Epithelial cell of esophagus (primary cell): ENCODE data around the gene GRIN1.

Experiments used
- DNase-seq: peaks from one replicate; pipeline ENCODE4 v3.0.0; 2010; ENCODE audit warnings: low read depth
- H3K4me3 ChIP-seq: 2 replicates; pipeline ENCODE4 v1.5.1; 2011; ENCODE audit warnings: mild to moderate bottlenecking, low read length, control low read depth
- TF ChIP-seq, protein P1 (sequence below): IDR thresholded peaks from 2 replicates; pipeline ENCODE4 v1.5.1; 2011; ENCODE audit warnings: low read depth, mild to moderate bottlenecking, low read length, control low read depth, inconsistent platforms; ENCODE audit not compliant: insufficient read depth; ENCODE audit errors: missing control alignments

The GRIN1 gene

GRCh38 chr9:137174722-137175293 lies 35.9 kb downstream of the GRIN1 start:
- DNase-seq = no peak
- H3K4me3 ChIP-seq = no peak overlapping the region
- TF ChIP-seq, protein P1, sequence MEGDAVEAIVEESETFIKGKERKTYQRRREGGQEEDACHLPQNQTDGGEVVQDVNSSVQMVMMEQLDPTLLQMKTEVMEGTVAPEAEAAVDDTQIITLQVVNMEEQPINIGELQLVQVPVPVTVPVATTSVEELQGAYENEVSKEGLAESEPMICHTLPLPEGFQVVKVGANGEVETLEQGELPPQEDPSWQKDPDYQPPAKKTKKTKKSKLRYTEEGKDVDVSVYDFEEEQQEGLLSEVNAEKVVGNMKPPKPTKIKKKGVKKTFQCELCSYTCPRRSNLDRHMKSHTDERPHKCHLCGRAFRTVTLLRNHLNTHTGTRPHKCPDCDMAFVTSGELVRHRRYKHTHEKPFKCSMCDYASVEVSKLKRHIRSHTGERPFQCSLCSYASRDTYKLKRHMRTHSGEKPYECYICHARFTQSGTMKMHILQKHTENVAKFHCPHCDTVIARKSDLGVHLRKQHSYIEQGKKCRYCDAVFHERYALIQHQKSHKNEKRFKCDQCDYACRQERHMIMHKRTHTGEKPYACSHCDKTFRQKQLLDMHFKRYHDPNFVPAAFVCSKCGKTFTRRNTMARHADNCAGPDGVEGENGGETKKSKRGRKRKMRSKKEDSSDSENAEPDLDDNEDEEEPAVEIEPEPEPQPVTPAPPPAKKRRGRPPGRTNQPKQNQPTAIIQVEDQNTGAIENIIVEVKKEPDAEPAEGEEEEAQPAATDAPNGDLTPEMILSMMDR = no peak

DNA sequence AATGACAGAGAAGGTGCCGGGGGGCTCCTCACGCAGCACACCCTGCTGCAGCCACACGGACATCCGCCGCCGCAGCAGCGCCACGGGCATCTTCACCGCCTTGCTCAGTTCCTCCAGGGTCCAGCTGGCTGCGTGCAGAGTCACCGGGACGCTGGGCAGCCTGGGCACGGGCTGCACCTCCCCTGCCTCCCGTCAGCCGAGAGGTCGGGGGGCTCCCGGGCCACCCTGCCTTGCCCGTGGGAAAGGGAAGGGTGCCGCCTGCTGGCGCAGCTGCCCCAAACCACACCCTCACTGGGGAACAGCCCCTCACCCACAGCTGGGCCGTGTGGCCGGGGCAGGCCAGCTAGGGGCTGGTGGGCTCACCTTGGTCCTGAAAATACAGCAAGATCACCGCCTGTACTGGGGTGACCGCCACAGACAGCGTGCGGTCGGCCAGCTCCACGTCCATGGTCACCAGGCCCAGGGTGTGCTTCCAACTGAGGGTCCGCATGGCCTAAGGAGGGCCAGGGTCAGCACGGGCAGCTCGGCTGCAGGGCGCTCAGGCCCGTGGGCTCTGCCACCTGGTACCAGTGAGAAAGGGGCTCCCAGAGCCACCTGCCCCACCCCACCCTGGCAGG lies 36.5 kb downstream of the GRIN1 start:
- no peak for DNase-seq
- TF ChIP-seq, protein P1 = no peak
- H3K4me3 ChIP-seq = no peak overlapping the region

GRCh38 chr9:137176302-137177182 lies 37.6 kb downstream of the GRIN1 start:
- no peak overlapping the region for H3K4me3 ChIP-seq
- TF ChIP-seq, protein P1 = peak; percentile 82
- peak; percentile 68 for DNase-seq

GRCh38 chr9:137178201-137178938 lies 39.4 kb downstream of the GRIN1 start:
- TF ChIP-seq, protein P1 = no peak
- no peak overlapping the region for H3K4me3 ChIP-seq

GRCh38 chr9:137178939-137179630 lies 40.1 kb downstream of the GRIN1 start:
- DNase-seq = no peak
- no peak overlapping the region for H3K4me3 ChIP-seq

More at GRCh38 chr9:137178201-137178938, 39.4 kb downstream of the GRIN1 start:
- DNase-seq = no peak

More at GRCh38 chr9:137178939-137179630, 40.1 kb downstream of the GRIN1 start:
- TF ChIP-seq, protein P1 = no peak
